ENCODE measurements around the gene DISP2.

The DISP2 gene

DNA sequence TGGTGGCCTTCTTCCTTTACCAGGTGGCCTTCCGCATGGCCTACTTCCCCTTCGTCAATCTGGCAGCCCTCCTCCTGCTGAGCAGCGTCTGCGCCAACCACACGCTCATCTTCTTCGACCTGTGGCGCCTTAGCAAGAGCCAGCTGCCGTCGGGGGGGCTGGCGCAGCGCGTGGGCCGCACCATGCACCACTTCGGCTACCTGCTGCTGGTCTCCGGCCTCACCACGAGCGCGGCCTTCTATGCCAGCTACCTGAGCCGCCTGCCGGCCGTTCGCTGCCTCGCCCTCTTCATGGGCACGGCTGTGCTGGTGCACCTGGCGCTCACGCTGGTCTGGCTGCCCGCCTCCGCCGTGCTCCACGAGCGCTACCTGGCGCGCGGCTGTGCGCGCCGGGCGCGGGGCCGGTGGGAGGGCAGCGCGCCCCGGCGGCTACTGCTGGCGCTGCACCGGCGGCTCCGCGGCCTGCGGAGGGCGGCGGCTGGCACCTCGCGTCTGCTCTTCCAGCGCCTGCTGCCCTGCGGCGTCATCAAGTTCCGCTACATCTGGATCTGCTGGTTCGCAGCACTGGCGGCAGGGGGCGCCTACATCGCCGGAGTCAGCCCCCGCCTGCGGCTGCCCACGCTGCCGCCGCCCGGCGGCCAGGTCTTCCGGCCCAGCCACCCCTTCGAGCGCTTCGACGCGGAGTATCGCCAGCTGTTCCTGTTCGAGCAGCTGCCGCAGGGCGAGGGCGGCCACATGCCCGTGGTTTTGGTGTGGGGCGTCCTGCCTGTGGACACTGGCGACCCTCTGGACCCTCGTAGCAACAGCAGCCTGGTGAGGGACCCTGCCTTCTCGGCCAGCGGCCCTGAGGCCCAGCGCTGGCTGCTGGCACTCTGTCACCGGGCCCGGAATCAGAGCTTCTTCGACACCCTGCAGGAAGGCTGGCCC, 9.9 kb downstream of the DISP2 start:
- H3K4me1 Mint-ChIP-seq, result peaks cover 17 to 35% of the 10 kb centered on the region in 2 donors
- DNase-seq (peak; percentile 84), ATAC-seq (replicated peaks) (peak; percentile 91 to 93)
- H3K9me3 Mint-ChIP-seq, result no peaks in the 10 kb centered on the region
- peak overlapping the region; percentile 82 to 83 for H3K4me3 Mint-ChIP-seq
- H3K27ac Mint-ChIP-seq, result peak overlapping the region; percentile 93
- peaks cover 0 to 1% of the 10 kb centered on the region in 2 donors for H3K36me3 Mint-ChIP-seq
- H3K27me3 Mint-ChIP-seq, result no peaks in the 10 kb centered on the region

DNA sequence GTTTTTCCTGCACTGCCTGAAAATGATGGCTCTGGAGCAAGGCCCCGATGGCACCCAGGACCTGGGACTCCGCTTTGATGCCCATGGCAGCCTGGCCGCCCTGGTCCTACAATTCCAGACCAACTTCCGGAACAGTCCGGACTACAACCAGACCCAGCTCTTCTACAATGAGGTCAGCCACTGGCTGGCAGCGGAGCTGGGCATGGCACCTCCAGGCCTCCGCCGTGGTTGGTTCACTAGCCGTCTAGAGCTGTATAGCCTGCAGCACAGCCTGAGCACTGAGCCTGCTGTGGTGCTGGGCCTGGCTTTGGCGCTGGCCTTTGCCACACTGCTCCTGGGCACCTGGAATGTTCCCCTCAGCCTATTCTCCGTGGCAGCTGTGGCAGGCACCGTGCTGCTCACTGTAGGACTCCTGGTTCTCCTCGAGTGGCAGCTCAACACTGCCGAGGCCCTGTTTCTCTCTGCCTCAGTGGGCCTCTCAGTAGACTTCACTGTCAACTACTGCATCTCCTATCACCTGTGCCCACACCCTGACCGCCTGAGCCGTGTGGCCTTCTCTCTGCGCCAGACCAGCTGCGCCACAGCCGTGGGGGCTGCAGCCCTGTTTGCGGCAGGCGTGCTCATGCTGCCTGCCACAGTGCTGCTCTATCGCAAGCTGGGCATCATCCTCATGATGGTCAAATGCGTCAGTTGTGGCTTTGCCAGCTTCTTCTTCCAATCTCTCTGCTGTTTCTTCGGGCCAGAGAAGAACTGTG, 10.9 kb downstream of the DISP2 start:
- H3K4me3 Mint-ChIP-seq, result peak overlapping the region in 1 of 2 donors; percentile 43
- H3K36me3 Mint-ChIP-seq, result peaks cover 0 to 1% of the 10 kb centered on the region in 2 donors
- H3K27ac Mint-ChIP-seq, result no peak overlapping the region
- DNase-seq (no peak), ATAC-seq (replicated peaks) (no peak)
- no peaks in the 10 kb centered on the region for H3K9me3 Mint-ChIP-seq
- peaks cover 17 to 30% of the 10 kb centered on the region in 2 donors for H3K4me1 Mint-ChIP-seq
- no peaks in the 10 kb centered on the region for H3K27me3 Mint-ChIP-seq

- H3K27ac Mint-ChIP-seq, result no peak overlapping the region
- DNase-seq, result no peak
- peaks cover 0 to 1% of the 10 kb centered on the region in 2 donors for H3K36me3 Mint-ChIP-seq
- no peaks in the 10 kb centered on the region for H3K27me3 Mint-ChIP-seq
- H3K9me3 Mint-ChIP-seq, result no peaks in the 10 kb centered on the region
- peaks cover 16 to 24% of the 10 kb centered on the region in 2 donors for H3K4me1 Mint-ChIP-seq
- ATAC-seq (replicated peaks), result no peak
- peak overlapping the region in 1 of 2 donors; percentile 39 for H3K4me3 Mint-ChIP-seq
These were observed 11.5 kb downstream of the DISP2 start for GRCh38 chr15:40369474-40369869.

GRCh38 chr15:40369971-40370370, 12.0 kb downstream of the DISP2 start:
- H3K27ac Mint-ChIP-seq, result no peak overlapping the region
- H3K4me1 Mint-ChIP-seq, result peaks cover 16 to 22% of the 10 kb centered on the region in 2 donors
- no peak for DNase-seq
- H3K36me3 Mint-ChIP-seq, result peaks cover 0 to 1% of the 10 kb centered on the region in 2 donors
- no peak for ATAC-seq (replicated peaks)
- H3K4me3 Mint-ChIP-seq, result no peak overlapping the region
- no peaks in the 10 kb centered on the region for H3K9me3 Mint-ChIP-seq
- no peaks in the 10 kb centered on the region for H3K27me3 Mint-ChIP-seq

DNA sequence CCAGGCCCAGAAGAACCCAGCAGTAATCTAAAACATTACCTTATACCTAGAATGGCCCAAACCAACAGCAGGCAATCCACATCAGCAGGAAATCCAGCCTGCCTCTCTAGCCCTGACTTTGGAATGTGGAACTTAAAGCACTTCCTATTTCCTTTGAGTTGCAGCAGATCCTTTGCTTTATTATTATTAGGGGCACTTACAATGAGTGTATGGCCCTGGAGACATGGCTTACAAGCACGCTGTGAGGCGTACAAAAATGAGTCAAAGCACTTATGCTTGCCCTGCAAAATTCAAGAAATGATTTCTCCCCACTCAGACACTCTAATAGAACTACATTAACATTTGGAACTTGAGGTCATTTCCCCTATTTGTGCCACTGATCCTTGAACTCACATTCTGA, 15.0 kb downstream of the DISP2 start:
- H3K4me1 Mint-ChIP-seq, result peaks cover 4 to 13% of the 10 kb centered on the region in 2 donors
- no peaks in the 10 kb centered on the region for H3K9me3 Mint-ChIP-seq
- no peaks in the 10 kb centered on the region for H3K36me3 Mint-ChIP-seq
- ATAC-seq (replicated peaks) (no peak), DNase-seq (no peak)
- no peak overlapping the region for H3K27ac Mint-ChIP-seq
- H3K27me3 Mint-ChIP-seq, result no peaks in the 10 kb centered on the region
- no peak overlapping the region for H3K4me3 Mint-ChIP-seq

- no peak overlapping the region for H3K27ac Mint-ChIP-seq
- ATAC-seq (replicated peaks), result no peak
- no peaks in the 10 kb centered on the region for H3K27me3 Mint-ChIP-seq
These were observed 19.6 kb downstream of the DISP2 start for GRCh38 chr15:40377606-40378005.

DNA sequence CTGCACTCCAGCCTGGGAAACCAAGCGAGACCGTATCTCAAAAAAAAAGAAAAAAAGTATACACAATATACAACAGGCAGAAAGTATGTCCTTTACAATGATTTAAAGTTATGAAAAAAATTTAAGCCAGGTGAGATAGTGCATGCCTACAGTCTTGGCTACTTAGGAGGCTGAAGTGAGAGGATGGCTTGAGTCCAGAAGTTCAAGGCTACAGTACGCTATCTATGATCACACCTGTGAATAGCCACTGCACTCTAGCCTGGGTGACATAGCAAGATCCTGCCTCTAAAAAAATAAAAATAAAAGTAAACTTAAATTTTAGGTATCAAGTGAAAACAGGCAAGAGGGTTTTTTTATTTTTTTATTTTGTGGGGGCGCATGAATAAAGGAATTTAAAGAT, 21.4 kb downstream of the DISP2 start:
- DNase-seq (no peak), ATAC-seq (replicated peaks) (no peak)
- no peaks in the 10 kb centered on the region for H3K27me3 Mint-ChIP-seq
- H3K9me3 Mint-ChIP-seq, result no peaks in the 10 kb centered on the region
- no peak overlapping the region for H3K27ac Mint-ChIP-seq
- H3K36me3 Mint-ChIP-seq, result peaks cover 1 to 3% of the 10 kb centered on the region in 2 donors
- H3K4me1 Mint-ChIP-seq, result peaks cover 8 to 22% of the 10 kb centered on the region in 2 donors
- H3K4me3 Mint-ChIP-seq, result no peak overlapping the region

More at GRCh38 chr15:40377606-40378005, 19.6 kb downstream of the DISP2 start:
- Mint-ChIP-seq H3K36me3 (no peaks in the 10 kb centered on the region), H3K9me3 (no peaks in the 10 kb centered on the region), H3K4me3 (no peak overlapping the region), H3K4me1 (peaks cover 4 to 9% of the 10 kb centered on the region in 2 donors)
- no peak for DNase-seq

DNA sequence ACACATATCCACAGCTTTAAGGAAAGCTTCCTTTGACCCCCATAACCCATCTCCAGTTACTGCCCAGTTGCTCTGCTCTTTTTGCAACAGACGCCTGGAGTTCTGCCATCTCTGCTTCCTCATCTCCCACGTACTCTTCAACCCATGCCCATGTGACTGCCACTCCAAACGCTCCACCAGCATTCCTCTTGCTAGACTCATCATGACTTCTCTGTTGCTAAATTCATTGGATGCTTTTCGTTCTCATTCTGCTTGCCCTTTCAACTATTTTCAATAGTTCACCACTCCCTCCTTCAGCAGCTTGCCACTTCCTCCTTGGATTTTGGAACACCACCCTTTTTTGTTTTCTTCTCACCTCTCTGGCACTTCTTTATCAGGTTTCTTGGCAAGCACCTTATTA, 21.8 kb downstream of the DISP2 start:
- peaks cover 1 to 3% of the 10 kb centered on the region in 2 donors for H3K36me3 Mint-ChIP-seq

DNA sequence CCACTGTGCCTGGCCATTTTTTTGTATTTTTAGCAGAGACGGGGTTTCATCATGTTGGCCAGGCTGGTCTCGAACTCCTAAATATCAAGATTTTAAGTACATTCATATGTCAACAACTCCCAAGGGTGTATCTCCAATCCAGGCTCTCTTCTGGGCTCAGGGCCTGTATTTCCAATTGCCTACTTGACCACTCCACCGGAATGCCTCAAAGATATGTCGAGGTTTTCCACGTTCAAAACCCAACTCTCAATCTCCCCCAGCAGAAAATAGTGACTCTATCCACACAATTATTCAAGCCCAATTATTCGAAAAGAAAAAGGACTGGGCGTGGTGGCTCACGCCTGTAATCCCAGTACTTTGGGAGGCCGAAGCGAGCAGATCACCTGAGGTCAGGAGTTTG, 22.6 kb downstream of the DISP2 start:
- Mint-ChIP-seq H3K4me3 (no peak overlapping the region), H3K27ac (no peak overlapping the region)

More for the DNA sequence above, 21.8 kb downstream of the DISP2 start:
- DNase-seq (no peak), ATAC-seq (replicated peaks) (no peak)
- Mint-ChIP-seq H3K4me3 (no peak overlapping the region), H3K9me3 (no peaks in the 10 kb centered on the region), H3K27ac (no peak overlapping the region), H3K27me3 (no peaks in the 10 kb centered on the region), H3K4me1 (peaks cover 8 to 24% of the 10 kb centered on the region in 2 donors)

DNA sequence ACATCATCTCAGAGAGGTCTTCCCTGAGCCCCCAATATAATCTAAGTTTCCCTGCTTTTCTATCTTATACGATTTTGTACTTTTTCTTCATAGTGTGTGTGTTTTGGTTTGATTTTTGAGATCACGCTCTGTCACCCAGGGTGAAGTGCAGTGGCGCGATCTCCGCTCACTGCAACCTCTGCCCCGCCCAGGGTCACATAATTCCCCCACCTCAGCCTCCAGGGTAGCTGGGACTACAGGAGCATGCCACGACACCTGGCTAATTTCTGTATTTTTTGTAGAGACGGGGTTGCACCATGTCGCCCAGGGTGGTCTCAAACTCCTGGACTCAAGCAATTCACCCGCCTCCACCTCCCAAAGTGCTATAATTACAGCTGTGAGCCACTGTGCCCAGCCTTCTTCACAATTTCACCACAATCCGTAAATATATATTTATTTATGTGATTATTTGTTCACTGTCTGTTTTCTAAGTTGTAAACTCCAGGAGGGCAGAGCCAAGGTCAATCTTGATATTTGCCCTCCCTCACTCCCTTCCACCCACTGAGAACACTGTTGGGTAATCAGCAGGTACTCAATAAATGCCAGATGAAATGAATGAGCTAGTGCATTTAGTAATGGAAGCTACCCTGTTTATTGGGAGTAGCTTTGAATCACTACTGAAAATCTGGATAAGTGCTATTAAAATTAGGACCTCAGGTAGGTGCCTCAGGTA, 24.0 kb downstream of the DISP2 start:
- Mint-ChIP-seq H3K4me3 (no peak overlapping the region), H3K9me3 (no peaks in the 10 kb centered on the region), H3K27me3 (no peaks in the 10 kb centered on the region), H3K4me1 (peaks cover 11 to 19% of the 10 kb centered on the region in 2 donors), H3K27ac (no peak overlapping the region), H3K36me3 (peaks cover 1 to 9% of the 10 kb centered on the region in 2 donors)
- ATAC-seq (replicated peaks) (no peak), DNase-seq (no peak)

More for the DNA sequence above, 22.6 kb downstream of the DISP2 start:
- no peak for DNase-seq
- no peak for ATAC-seq (replicated peaks)
- H3K36me3 Mint-ChIP-seq, result peaks cover 1 to 7% of the 10 kb centered on the region in 2 donors
- no peaks in the 10 kb centered on the region for H3K9me3 Mint-ChIP-seq
- H3K27me3 Mint-ChIP-seq, result no peaks in the 10 kb centered on the region
- H3K4me1 Mint-ChIP-seq, result peaks cover 11 to 24% of the 10 kb centered on the region in 2 donors

DNA sequence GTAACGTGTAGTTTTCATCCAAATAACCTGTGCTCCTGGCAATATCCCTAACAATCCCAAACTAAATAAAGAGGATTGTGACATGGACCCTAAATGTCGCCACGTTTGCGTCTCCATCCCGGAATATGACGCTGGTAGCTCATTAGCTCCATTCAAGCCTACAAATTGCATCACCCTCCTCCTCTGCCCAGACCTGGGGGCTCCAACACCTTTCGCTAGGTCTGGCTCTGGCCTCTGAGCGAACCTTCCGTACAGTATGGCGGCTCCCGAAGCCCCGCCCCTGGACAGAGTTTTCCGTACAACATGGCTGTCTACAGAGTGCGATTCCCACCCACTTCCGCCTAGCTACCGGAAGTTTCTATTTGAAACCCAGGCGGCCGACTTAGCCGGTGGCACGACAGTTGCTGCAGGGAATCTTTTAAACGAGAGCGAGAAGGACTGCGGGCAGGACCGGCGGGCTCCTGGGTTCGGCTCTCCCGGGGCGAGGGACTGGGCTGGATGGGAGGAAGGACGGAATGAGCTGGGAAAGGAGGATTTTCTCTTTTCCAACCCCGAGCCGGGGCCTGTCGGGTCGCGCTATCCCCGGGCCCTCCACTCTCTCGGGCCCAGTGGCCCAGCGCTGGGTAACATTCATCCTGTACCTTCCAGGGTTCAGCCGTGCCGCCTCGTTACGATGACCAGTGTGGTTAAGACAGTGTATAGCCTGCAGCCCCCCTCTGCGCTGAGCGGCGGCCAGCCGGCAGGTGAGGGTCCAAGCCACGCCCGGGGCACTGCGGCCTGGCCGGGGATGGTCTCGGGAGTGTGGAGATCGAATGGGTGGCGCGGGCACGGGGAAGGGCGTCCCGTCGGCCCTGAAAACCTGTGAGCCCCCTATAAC, 24.8 kb downstream of the DISP2 start, which contains the start of gene KNSTRN:
KNSTRN (plus strand) TSS at position 142 of the 877 bp plus-strand sequence; CDS start at position 257, 115 bp downstream.
- H3K4me3 Mint-ChIP-seq, result peak within 1 kb of the TSS; percentile 90 to 94
- peak within 1 kb of the TSS; percentile 96 for H3K27ac Mint-ChIP-seq

DNA sequence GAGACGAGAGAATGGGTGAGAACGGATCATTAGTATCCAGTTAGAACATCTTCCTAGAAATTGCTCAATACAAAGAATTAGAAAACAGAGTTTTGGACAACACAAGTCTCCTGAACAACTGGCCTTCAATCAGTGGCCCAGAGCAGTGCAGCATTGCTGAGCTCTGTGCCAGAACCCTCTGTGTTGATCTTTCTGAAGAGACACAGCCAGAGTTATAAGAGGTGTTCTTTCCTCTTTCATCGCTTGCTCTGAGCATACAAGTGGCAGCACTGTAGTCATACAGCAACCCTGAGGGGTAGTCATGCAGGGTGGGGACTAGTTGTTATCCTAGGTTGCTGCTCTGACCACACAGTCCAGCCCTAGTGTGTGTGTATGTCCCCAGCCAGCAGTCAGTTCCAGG, 28.5 kb downstream of the DISP2 start:
- Mint-ChIP-seq H3K9me3 (no peaks in the 10 kb centered on the region), H3K27me3 (no peaks in the 10 kb centered on the region), H3K27ac (no peak overlapping the region), H3K36me3 (peaks cover 25 to 37% of the 10 kb centered on the region in 2 donors), H3K4me1 (peaks cover 11 to 19% of the 10 kb centered on the region in 2 donors), H3K4me3 (no peak overlapping the region)
- ATAC-seq (replicated peaks) (no peak), DNase-seq (no peak)

More for the DNA sequence above, 24.8 kb downstream of the DISP2 start, which contains the start of gene KNSTRN:
- peaks cover 10 to 17% of the 10 kb centered on the region in 2 donors for H3K36me3 Mint-ChIP-seq
- peak; percentile 99 for ATAC-seq (replicated peaks)
- H3K4me1 Mint-ChIP-seq, result peaks cover 11 to 19% of the 10 kb centered on the region in 2 donors
- peak; percentile 89 for DNase-seq
- H3K27me3 Mint-ChIP-seq, result no peaks in the 10 kb centered on the region
- no peaks in the 10 kb centered on the region for H3K9me3 Mint-ChIP-seq
